Liver (tissue), 9 donors: ENCODE measurements around the gene ASAP2. TPM values are rescaled to one million over a fixed set of nuclear protein-coding genes. Genes with fewer than 3 reads are reported as not detected.

ENCODE experiments used
- DNase-seq: peaks from one replicate; pipeline ENCODE4 v3.0.0-alpha.2; 2017; ENCODE audit warnings: low spot score
- H3K27ac ChIP-seq, 2 donors: one replicate each; pipeline ENCODE4 v1.7.0; 2013; ENCODE audit warnings: inconsistent platforms in 2 of 2, low read length in 2 of 2, control low read depth in 1 of 2, low read depth in 1 of 2, mild to moderate bottlenecking in 1 of 2
- H3K27me3 ChIP-seq, 4 donors: one replicate each; pipeline versions ENCODE4 v1.6.1 to v1.7.0; 2013; ENCODE audit warnings: low read length in 3 of 4, inconsistent platforms in 1 of 4, mild to moderate bottlenecking in 1 of 4, moderate library complexity in 1 of 4; ENCODE audit not compliant: control insufficient read depth in 4 of 4, insufficient read depth in 4 of 4
- H3K36me3 ChIP-seq, 4 donors: one replicate each; pipeline versions ENCODE4 v1.6.1 to v1.7.0; 2013; ENCODE audit warnings: low read length in 3 of 4, mild to moderate bottlenecking in 3 of 4, low read depth in 1 of 4, moderate library complexity in 1 of 4; ENCODE audit not compliant: control insufficient read depth in 4 of 4, insufficient read depth in 3 of 4
- H3K4me1 ChIP-seq, 4 donors: one replicate each; pipeline versions ENCODE4 v1.6.1 to v1.7.0; 2013; ENCODE audit warnings: low read length in 3 of 4, mild to moderate bottlenecking in 3 of 4, moderate library complexity in 1 of 4; ENCODE audit not compliant: control insufficient read depth in 4 of 4, insufficient read depth in 4 of 4
- H3K4me3 ChIP-seq, 3 donors: one replicate each; pipeline versions ENCODE4 v1.6.1 to v1.7.0; 2013; ENCODE audit warnings: low read length in 3 of 3, control low read depth in 1 of 3, low read depth in 1 of 3, mild to moderate bottlenecking in 1 of 3
- H3K9ac ChIP-seq, 2 donors: one replicate each; pipeline ENCODE4 v1.7.0; 2013; ENCODE audit warnings: low read length in 2 of 2, mild to moderate bottlenecking in 2 of 2, moderate library complexity in 2 of 2, control low read depth in 1 of 2, low read depth in 1 of 2
- H3K9me3 ChIP-seq, 4 donors: one replicate each; pipeline versions ENCODE4 v1.6.1 to v1.7.0; 2013; ENCODE audit warnings: low read length in 3 of 4; ENCODE audit not compliant: control insufficient read depth in 4 of 4
- EGR1 ChIP-seq, 2 donors: IDR thresholded peaks; 2 replicates each; pipeline ENCODE4 v1.6.1; 2016 to 2018; ENCODE audit warnings: antibody characterized with exemption in 2 of 2, low read depth in 2 of 2
- FOXA1 ChIP-seq: IDR thresholded peaks from 2 replicates; pipeline ENCODE4 v1.6.1; 2016; ENCODE audit warnings: antibody characterized with exemption
- FOXA2 ChIP-seq: IDR thresholded peaks from 2 replicates; pipeline ENCODE4 v1.6.1; 2016; ENCODE audit warnings: antibody characterized with exemption
- GABPA ChIP-seq, 2 donors: IDR thresholded peaks in 1 of 2; conservative IDR thresholded peaks in 1 of 2; 2 replicates each; pipeline ENCODE4 v1.6.1; 2016; ENCODE audit warnings: antibody characterized with exemption in 2 of 2, mild to moderate bottlenecking in 1 of 2, moderate library complexity in 1 of 2
- HNF4A ChIP-seq, 2 donors: conservative IDR thresholded peaks; 2 replicates each; pipeline ENCODE4 v1.6.1; 2016; ENCODE audit warnings: antibody characterized with exemption in 2 of 2, mild to moderate bottlenecking in 2 of 2
- JUND ChIP-seq, 2 donors: IDR thresholded peaks; 2 replicates each; pipeline ENCODE4 v1.6.1; 2016; ENCODE audit warnings: antibody characterized with exemption in 2 of 2
- MAX ChIP-seq: IDR thresholded peaks from 2 replicates; pipeline ENCODE4 v1.6.1; 2016; ENCODE audit warnings: antibody characterized with exemption
- NR2F2 ChIP-seq: IDR thresholded peaks from 2 replicates; pipeline ENCODE4 v1.6.1; 2016; ENCODE audit warnings: antibody characterized with exemption
- RAD21 ChIP-seq, 2 donors: IDR thresholded peaks; 2 replicates each; pipeline ENCODE4 v1.6.1; 2016; ENCODE audit warnings: antibody characterized with exemption in 2 of 2, mild to moderate bottlenecking in 2 of 2
- REST ChIP-seq: IDR thresholded peaks from 2 replicates; pipeline ENCODE4 v1.6.1; 2016; ENCODE audit warnings: antibody characterized with exemption, mild to moderate bottlenecking
- RXRA ChIP-seq, 2 donors: IDR thresholded peaks; 2 replicates each; pipeline ENCODE4 v1.6.1; 2017 to 2018; ENCODE audit warnings: antibody characterized with exemption in 2 of 2, mild to moderate bottlenecking in 1 of 2
- SP1 ChIP-seq: IDR thresholded peaks from 2 replicates; pipeline ENCODE4 v1.6.1; 2018; ENCODE audit warnings: antibody characterized with exemption, mild to moderate bottlenecking
- TAF1 ChIP-seq: conservative IDR thresholded peaks from 2 replicates; pipeline ENCODE4 v1.6.1; 2016; ENCODE audit warnings: antibody characterized with exemption, mild to moderate bottlenecking
- YY1 ChIP-seq: IDR thresholded peaks from 2 replicates; pipeline ENCODE4 v1.6.1; 2016; ENCODE audit warnings: antibody characterized with exemption, mild to moderate bottlenecking
- WGBS: extraction: QIAGEN DNeasy Blood & Tissue Kit; methylation state at CpG from one replicate; pipeline ENCODE4 v1.1.7; 2013; 5-methylcytosine and 5-hydroxymethylcytosine counted together
- polyA plus RNA-seq, 2 donors: library from polyadenylated mRNA; stranded (reverse) in 1 of 2; unstranded in 1 of 2; fragments of 200-250 nt in 1 of 2; fragments of >200 nt in 1 of 2; fragmentation: Nextera tagmentation in 1 of 2; extraction: Ambion mirVana in 1 of 2; gene quantifications; one replicate each; pipeline versions ENCODE4 v1.2.1 to v1.2.3, GENCODE V29; 2013 to 2015
- total RNA-seq, 2 donors: library from RNA; depleted of rRNA; stranded (reverse); fragments of >200 nt; gene quantifications; one replicate each; pipeline ENCODE4 v1.2.3, GENCODE V29; 2014
- TF ChIP-seq, protein P1 (sequence below): IDR thresholded peaks from 2 replicates; pipeline ENCODE4 v1.6.1; 2016; ENCODE audit warnings: antibody characterized with exemption
- TF ChIP-seq, protein P2 (sequence below): IDR thresholded peaks from 2 replicates; pipeline ENCODE4 v1.6.1; 2016; ENCODE audit warnings: antibody characterized with exemption
- donor health status: healthy.
- donor health status: healthy.
- donor health status: healthy.
- donor health status: healthy.
- donor health status: healthy.

ASAP2 gene
- total and polyA plus RNA-seq, 4 donors: 0.36 to 5.9 (median 2.6) TPM

- WGBS: 89% methylated on average over 17 of the region's 17 CpGs
- no peak overlapping the region for H3K4me3 ChIP-seq
- no peak overlapping the region for H3K27ac ChIP-seq
- no peak for DNase-seq
- no peaks in the 10 kb centered on the region for H3K27me3 ChIP-seq
- no peaks in the 10 kb centered on the region for H3K9me3 ChIP-seq
- H3K9ac ChIP-seq: no peak overlapping the region
- H3K36me3 ChIP-seq: no peaks in the 10 kb centered on the region
- no peaks in the 10 kb centered on the region for H3K4me1 ChIP-seq
- TF ChIP-seq MAX (no peak), HNF4A (conservative IDR thresholded peaks at IDR 0.05) (no peak)
Observed at GRCh38 chr2:9299161-9300100, 92.8 kb downstream of the ASAP2 start.

- 96% methylated on average over 3 of the region's 3 CpGs for WGBS
- no peaks in the 10 kb centered on the region for H3K4me1 ChIP-seq
- no peak overlapping the region for H3K27ac ChIP-seq
- H3K9ac ChIP-seq: no peak overlapping the region
- no peak overlapping the region for H3K4me3 ChIP-seq
- no peaks in the 10 kb centered on the region for H3K27me3 ChIP-seq
- no peaks in the 10 kb centered on the region for H3K9me3 ChIP-seq
- no peaks in the 10 kb centered on the region for H3K36me3 ChIP-seq
- DNase-seq: no peak
- TF ChIP-seq HNF4A (conservative IDR thresholded peaks at IDR 0.05) (no peak), RXRA (IDR thresholded peaks at IDR 0.05) (no peak), FOXA1 (no peak), GABPA (IDR thresholded peaks at IDR 0.05 in 1 of 2, conservative IDR thresholded peaks at IDR 0.05 in 1 of 2) (no peak)
Observed at GRCh38 chr2:9300214-9300613, 93.6 kb downstream of the ASAP2 start.

GRCh38 chr2:9300829-9301453, 94.3 kb downstream of the ASAP2 start:
- DNase-seq: no peak

More at GRCh38 chr2:9300829-9301453, 94.3 kb downstream of the ASAP2 start:
- Histone ChIP-seq H3K27me3 (no peaks in the 10 kb centered on the region), H3K4me1 (no peaks in the 10 kb centered on the region), H3K27ac (no peak overlapping the region), H3K36me3 (no peaks in the 10 kb centered on the region), H3K9ac (no peak overlapping the region), H3K9me3 (no peaks in the 10 kb centered on the region), H3K4me3 (no peak overlapping the region)
- TF ChIP-seq MAX (no peak), RAD21 (IDR thresholded peaks at IDR 0.05) (no peak), EGR1 (IDR thresholded peaks at IDR 0.05; ENCODE audit: low read depth in 2 of 2) (no peak), JUND (IDR thresholded peaks at IDR 0.05) (no peak), HNF4A (conservative IDR thresholded peaks at IDR 0.05) (no peak), FOXA2 (no peak), REST (no peak), FOXA1 (no peak), TAF1 (no peak), SP1 (no peak), RXRA (IDR thresholded peaks at IDR 0.05) (no peak), NR2F2 (no peak), YY1 (no peak)
- TF ChIP-seq, protein P1, sequence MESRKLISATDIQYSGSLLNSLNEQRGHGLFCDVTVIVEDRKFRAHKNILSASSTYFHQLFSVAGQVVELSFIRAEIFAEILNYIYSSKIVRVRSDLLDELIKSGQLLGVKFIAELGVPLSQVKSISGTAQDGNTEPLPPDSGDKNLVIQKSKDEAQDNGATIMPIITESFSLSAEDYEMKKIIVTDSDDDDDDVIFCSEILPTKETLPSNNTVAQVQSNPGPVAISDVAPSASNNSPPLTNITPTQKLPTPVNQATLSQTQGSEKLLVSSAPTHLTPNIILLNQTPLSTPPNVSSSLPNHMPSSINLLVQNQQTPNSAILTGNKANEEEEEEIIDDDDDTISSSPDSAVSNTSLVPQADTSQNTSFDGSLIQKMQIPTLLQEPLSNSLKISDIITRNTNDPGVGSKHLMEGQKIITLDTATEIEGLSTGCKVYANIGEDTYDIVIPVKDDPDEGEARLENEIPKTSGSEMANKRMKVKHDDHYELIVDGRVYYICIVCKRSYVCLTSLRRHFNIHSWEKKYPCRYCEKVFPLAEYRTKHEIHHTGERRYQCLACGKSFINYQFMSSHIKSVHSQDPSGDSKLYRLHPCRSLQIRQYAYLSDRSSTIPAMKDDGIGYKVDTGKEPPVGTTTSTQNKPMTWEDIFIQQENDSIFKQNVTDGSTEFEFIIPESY: no peak
- TF ChIP-seq, protein P2, sequence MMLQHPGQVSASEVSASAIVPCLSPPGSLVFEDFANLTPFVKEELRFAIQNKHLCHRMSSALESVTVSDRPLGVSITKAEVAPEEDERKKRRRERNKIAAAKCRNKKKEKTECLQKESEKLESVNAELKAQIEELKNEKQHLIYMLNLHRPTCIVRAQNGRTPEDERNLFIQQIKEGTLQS: no peak
- WGBS: 82% methylated on average over 10 of the region's 10 CpGs
